Spleen (tissue), 7 donors: ENCODE results near the gene TXK.

Experiments used
- POLR2A ChIP-seq, 3 donors: fragments of 450-650 bp; IDR thresholded peaks; one replicate each; pipeline ENCODE4 v1.5.1; 2017; ENCODE audit warnings: antibody characterized with exemption in 3 of 3, mild to moderate bottlenecking in 1 of 3
- POLR2AphosphoS5 ChIP-seq, 3 donors: sonication (generic); formaldehyde crosslinking; IDR thresholded peaks; one replicate each; pipeline ENCODE4 v1.5.1; 2017; ENCODE audit warnings: antibody characterized with exemption in 3 of 3
- TF ChIP-seq, protein P1 (sequence below), 11 experiments: fragments of 200-600 bp in 7 of 11; fragments of 450-650 bp in 4 of 11; sonication (generic) in 4 of 11; IDR thresholded peaks in 8 of 11; conservative IDR thresholded peaks in 3 of 11; 1 replicate in 7 of 11; 2 replicates in 4 of 11; pipeline versions ENCODE4 v1.4.0 to v1.8.0; 2016 to 2021; ENCODE audit warnings: antibody characterized with exemption in 11 of 11, inconsistent platforms in 4 of 11, mild to moderate bottlenecking in 1 of 11
- donor health status: DM: no; HTN: no; CAD: no; lungs with moderate emphysema.
- donor health status: DM: no; HTN: no; CAD: no.
- donor health status: DM: no; HTN: no; CAD: no.

DNA sequence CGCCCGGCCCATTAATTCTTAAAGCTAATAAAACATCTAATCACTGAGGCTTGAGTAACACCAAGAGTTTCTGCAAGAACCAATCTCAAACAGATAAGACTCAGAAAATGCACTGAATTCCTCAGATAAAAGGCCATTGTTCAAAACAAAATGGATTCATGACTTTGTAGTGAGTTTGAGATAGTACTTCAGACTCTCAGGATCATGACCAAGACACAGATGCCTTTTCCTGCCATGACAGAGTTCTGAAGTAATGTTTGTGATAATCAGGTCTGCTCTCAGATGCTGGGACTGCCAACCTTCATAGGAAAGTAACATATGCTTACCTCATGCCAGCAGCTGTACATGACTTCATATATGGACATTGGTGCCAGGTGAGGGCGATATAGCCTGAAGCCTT lies 62.9 kb downstream of the TXK start:
- TF ChIP-seq, protein P1, sequence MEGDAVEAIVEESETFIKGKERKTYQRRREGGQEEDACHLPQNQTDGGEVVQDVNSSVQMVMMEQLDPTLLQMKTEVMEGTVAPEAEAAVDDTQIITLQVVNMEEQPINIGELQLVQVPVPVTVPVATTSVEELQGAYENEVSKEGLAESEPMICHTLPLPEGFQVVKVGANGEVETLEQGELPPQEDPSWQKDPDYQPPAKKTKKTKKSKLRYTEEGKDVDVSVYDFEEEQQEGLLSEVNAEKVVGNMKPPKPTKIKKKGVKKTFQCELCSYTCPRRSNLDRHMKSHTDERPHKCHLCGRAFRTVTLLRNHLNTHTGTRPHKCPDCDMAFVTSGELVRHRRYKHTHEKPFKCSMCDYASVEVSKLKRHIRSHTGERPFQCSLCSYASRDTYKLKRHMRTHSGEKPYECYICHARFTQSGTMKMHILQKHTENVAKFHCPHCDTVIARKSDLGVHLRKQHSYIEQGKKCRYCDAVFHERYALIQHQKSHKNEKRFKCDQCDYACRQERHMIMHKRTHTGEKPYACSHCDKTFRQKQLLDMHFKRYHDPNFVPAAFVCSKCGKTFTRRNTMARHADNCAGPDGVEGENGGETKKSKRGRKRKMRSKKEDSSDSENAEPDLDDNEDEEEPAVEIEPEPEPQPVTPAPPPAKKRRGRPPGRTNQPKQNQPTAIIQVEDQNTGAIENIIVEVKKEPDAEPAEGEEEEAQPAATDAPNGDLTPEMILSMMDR (IDR thresholded peaks at IDR 0.05 in 8 of 11, conservative IDR thresholded peaks at IDR 0.05 in 3 of 11) = no peak
- TF ChIP-seq POLR2AphosphoS5 (IDR thresholded peaks at IDR 0.05) = no peak
- TF ChIP-seq POLR2A (IDR thresholded peaks at IDR 0.05) = no peak
